ENCODE measurements around the gene DPP6.

DNA sequence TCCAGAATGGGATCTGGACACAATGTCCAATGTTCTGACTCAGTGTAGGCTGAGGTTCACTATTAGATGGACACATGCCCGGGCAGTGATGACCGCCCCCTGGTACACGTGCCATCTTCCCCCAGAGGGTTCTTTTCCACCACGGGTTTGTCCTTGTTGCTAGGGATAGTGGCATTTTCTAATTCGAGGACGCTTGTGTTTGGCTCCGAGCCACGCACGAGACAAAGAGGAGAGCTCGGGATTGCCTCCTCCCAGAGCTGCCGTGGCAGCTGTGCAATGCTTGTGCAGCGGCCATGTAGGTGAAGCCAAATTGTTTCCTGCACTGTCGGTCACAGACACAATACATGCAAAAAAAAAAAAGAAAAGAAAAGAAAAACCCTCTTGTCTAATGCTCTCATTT is 743.2 kb downstream of the DPP6 start:
- TF ChIP-seq POLR2A (IDR thresholded peaks at IDR 0.05) = no peak
- TF ChIP-seq, protein P1, sequence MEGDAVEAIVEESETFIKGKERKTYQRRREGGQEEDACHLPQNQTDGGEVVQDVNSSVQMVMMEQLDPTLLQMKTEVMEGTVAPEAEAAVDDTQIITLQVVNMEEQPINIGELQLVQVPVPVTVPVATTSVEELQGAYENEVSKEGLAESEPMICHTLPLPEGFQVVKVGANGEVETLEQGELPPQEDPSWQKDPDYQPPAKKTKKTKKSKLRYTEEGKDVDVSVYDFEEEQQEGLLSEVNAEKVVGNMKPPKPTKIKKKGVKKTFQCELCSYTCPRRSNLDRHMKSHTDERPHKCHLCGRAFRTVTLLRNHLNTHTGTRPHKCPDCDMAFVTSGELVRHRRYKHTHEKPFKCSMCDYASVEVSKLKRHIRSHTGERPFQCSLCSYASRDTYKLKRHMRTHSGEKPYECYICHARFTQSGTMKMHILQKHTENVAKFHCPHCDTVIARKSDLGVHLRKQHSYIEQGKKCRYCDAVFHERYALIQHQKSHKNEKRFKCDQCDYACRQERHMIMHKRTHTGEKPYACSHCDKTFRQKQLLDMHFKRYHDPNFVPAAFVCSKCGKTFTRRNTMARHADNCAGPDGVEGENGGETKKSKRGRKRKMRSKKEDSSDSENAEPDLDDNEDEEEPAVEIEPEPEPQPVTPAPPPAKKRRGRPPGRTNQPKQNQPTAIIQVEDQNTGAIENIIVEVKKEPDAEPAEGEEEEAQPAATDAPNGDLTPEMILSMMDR (IDR thresholded peaks at IDR 0.05) = no peak
- TF ChIP-seq POLR2AphosphoS5 (IDR thresholded peaks at IDR 0.05) = no peak
- no peak for TF ChIP-seq EP300 (IDR thresholded peaks at IDR 0.05)
